ENCODE data around the gene HMOX2.

HMOX2 gene

DNA sequence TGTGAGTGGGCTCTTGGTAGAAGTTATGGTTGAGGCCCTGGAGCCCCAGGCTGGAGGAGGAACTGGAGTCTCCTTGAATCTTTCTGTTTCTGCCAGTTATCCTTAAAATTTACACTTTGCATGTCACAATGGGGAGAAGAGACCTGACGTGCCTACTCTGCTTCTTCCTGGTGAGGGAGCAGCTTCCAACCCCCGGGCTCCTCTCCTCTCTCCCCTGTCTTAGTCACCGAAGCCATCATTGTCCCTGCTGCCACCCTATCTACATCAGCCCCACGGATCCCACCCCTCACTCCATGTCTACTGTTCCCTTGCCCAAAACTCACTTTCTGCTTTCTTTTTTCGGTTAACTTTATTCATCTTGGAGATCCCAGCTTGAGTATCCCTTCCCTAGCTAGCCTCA, 32.9 kb upstream of the HMOX2 start:
- Histone ChIP-seq H3K4me2 (ENCODE audit: low read length) (no peak overlapping the region), H4K20me1 (ENCODE audit: control insufficient read depth, insufficient read depth, low read depth, low read length) (no peaks in the 10 kb centered on the region), H3K79me2 (ENCODE audit: control insufficient read depth, low read length) (no peaks in the 10 kb centered on the region; the same call in 1 of the 2 replicates), H3K27me3 (ENCODE audit: control insufficient read depth, low read length) (no peaks in the 10 kb centered on the region), H3F3A (ENCODE audit: control insufficient read depth, insufficient read depth) (no peaks in the 10 kb centered on the region), H3K4me1 (ENCODE audit: control insufficient read depth, low read length) (no peaks in the 10 kb centered on the region), H3K4me3 (ENCODE audit: low read length) (no peak overlapping the region), H3K9me3 (ENCODE audit: control insufficient read depth, insufficient read depth, low read length) (no peaks in the 10 kb centered on the region), H3K36me3 (ENCODE audit: control insufficient read depth, low read length) (peaks cover 86% of the 10 kb centered on the region), H3K27ac (ENCODE audit: low read depth, low read length) (no peak overlapping the region), H3K9me2 (replicated peaks; ENCODE audit: control insufficient read depth, low read length) (no peaks in the 10 kb centered on the region)
- TF ChIP-seq, protein P1, sequence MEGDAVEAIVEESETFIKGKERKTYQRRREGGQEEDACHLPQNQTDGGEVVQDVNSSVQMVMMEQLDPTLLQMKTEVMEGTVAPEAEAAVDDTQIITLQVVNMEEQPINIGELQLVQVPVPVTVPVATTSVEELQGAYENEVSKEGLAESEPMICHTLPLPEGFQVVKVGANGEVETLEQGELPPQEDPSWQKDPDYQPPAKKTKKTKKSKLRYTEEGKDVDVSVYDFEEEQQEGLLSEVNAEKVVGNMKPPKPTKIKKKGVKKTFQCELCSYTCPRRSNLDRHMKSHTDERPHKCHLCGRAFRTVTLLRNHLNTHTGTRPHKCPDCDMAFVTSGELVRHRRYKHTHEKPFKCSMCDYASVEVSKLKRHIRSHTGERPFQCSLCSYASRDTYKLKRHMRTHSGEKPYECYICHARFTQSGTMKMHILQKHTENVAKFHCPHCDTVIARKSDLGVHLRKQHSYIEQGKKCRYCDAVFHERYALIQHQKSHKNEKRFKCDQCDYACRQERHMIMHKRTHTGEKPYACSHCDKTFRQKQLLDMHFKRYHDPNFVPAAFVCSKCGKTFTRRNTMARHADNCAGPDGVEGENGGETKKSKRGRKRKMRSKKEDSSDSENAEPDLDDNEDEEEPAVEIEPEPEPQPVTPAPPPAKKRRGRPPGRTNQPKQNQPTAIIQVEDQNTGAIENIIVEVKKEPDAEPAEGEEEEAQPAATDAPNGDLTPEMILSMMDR (IDR thresholded peaks at IDR 0.05; ENCODE audit: low read depth, low read length, poor library complexity, severe bottlenecking) = no peak
- TF ChIP-seq EZH2phosphoT487 (IDR thresholded peaks at IDR 0.05; ENCODE audit: borderline replicate concordance, low read length) = no peak

DNA sequence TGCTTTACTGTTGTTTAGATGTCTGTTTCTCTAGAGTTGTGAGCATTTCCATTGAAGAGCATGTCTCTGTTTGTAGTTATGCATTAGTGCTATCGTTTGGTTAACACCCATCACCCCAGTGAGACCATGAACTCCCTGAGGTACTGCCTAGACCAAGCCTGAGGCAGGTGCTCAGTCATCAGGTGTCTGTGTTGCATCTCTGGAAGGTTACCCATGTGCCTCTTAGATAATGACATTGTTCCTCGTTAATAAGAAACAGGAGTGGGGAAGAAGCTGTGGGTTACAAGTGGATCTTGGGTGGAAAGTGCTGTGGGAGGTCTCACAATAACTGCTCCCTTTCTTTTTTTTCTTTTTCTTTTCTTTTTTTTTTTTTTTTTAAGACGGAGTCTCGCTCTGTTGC, 32.2 kb upstream of the HMOX2 start:
- Histone ChIP-seq H3K79me2 (ENCODE audit: control insufficient read depth, low read length) (no peaks in the 10 kb centered on the region; the same call in 1 of the 2 replicates), H3K9me2 (replicated peaks; ENCODE audit: control insufficient read depth, low read length) (no peaks in the 10 kb centered on the region), H3F3A (ENCODE audit: control insufficient read depth, insufficient read depth) (no peaks in the 10 kb centered on the region), H3K9me3 (ENCODE audit: control insufficient read depth, insufficient read depth, low read length) (no peaks in the 10 kb centered on the region), H3K27ac (ENCODE audit: low read depth, low read length) (no peak overlapping the region), H3K27me3 (ENCODE audit: control insufficient read depth, low read length) (no peaks in the 10 kb centered on the region), H3K4me2 (ENCODE audit: low read length) (no peak overlapping the region), H3K4me1 (ENCODE audit: control insufficient read depth, low read length) (no peaks in the 10 kb centered on the region), H4K20me1 (ENCODE audit: control insufficient read depth, insufficient read depth, low read depth, low read length) (no peaks in the 10 kb centered on the region), H3K36me3 (ENCODE audit: control insufficient read depth, low read length) (peaks cover 85% of the 10 kb centered on the region), H3K4me3 (ENCODE audit: low read length) (no peak overlapping the region)
- TF ChIP-seq, protein P1 (IDR thresholded peaks at IDR 0.05; ENCODE audit: low read depth, low read length, poor library complexity, severe bottlenecking) = no peak
- no peak for TF ChIP-seq EZH2phosphoT487 (IDR thresholded peaks at IDR 0.05; ENCODE audit: borderline replicate concordance, low read length)

DNA sequence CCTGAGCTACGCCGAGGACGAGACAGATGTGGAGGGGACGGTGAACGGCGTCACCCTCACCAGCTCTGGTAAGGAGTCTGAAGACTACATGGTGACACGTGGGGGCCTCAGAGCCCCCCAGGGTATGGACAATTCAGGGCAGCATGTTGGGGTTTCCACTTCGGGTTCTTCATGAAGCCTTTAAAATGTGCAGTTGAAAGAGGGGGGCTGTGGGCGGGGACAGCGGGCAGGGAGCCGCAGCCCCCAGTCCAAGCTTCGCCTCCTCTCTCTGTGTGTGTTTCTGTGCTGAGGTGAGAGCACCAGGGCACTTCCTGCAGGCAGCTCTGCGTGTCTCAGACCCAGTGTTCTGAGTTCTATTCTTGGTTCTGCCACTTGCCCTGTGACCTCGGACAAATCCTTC, 25.8 kb upstream of the HMOX2 start:
- Histone ChIP-seq H3K36me3 (ENCODE audit: control insufficient read depth, low read length) (peaks cover 83% of the 10 kb centered on the region), H3K27ac (ENCODE audit: low read depth, low read length) (no peak overlapping the region), H3K4me3 (ENCODE audit: low read length) (no peak overlapping the region), H3K4me2 (ENCODE audit: low read length) (no peak overlapping the region), H3K79me2 (ENCODE audit: control insufficient read depth, low read length) (peaks cover 4% of the 10 kb centered on the region), H3K9me3 (ENCODE audit: control insufficient read depth, insufficient read depth, low read length) (no peaks in the 10 kb centered on the region), H3F3A (ENCODE audit: control insufficient read depth, insufficient read depth) (no peaks in the 10 kb centered on the region), H4K20me1 (ENCODE audit: control insufficient read depth, insufficient read depth, low read depth, low read length) (no peaks in the 10 kb centered on the region), H3K4me1 (ENCODE audit: control insufficient read depth, low read length) (no peaks in the 10 kb centered on the region), H3K9me2 (replicated peaks; ENCODE audit: control insufficient read depth, low read length) (no peaks in the 10 kb centered on the region), H3K27me3 (ENCODE audit: control insufficient read depth, low read length) (no peaks in the 10 kb centered on the region)
- TF ChIP-seq, protein P1 (IDR thresholded peaks at IDR 0.05; ENCODE audit: low read depth, low read length, poor library complexity, severe bottlenecking) = no peak
- no peak for TF ChIP-seq EZH2phosphoT487 (IDR thresholded peaks at IDR 0.05; ENCODE audit: borderline replicate concordance, low read length)
